GM21576 (cell line): ENCODE results near the gene STRBP.

ENCODE experiments used
- ATAC-seq: cut with Tn5 transposase; IDR thresholded peaks from one replicate; pipeline ENCODE4 v1.9.1; 2021; ENCODE audit warnings: mild to moderate bottlenecking, moderate library complexity; ENCODE audit not compliant: unreplicated experiment

Gene STRBP

GRCh38 chr9:123135430-123135829 is 133.0 kb downstream of the STRBP start:
- no peak for ATAC-seq

GRCh38 chr9:123132696-123133095 is 135.7 kb downstream of the STRBP start:
- no peak for ATAC-seq

- no peak for ATAC-seq
Measured at GRCh38 chr9:123131993-123132392, 136.4 kb downstream of the STRBP start.

GRCh38 chr9:123131258-123131657 is 137.1 kb downstream of the STRBP start:
- no peak for ATAC-seq

- ATAC-seq = no peak
Measured at GRCh38 chr9:123129423-123129822, 139.0 kb downstream of the STRBP start.

GRCh38 chr9:123128591-123128990 is 139.8 kb downstream of the STRBP start:
- no peak for ATAC-seq

GRCh38 chr9:123127512-123128075 is 140.8 kb downstream of the STRBP start:
- no peak for ATAC-seq

GRCh38 chr9:123121457-123121856 is 146.9 kb downstream of the STRBP start:
- no peak for ATAC-seq

- no peak for ATAC-seq
Measured at GRCh38 chr9:123120953-123121352, 147.4 kb downstream of the STRBP start.

- ATAC-seq = no peak
Measured at GRCh38 chr9:123120131-123120530, 148.3 kb downstream of the STRBP start.

GRCh38 chr9:123119566-123119965 is 148.8 kb downstream of the STRBP start:
- no peak for ATAC-seq

- ATAC-seq = no peak
Measured at GRCh38 chr9:123116036-123116435, 152.3 kb downstream of the STRBP start.

- no peak for ATAC-seq
Measured at GRCh38 chr9:123115146-123115913, 153.1 kb downstream of the STRBP start.

GRCh38 chr9:123113185-123113584 is 155.2 kb downstream of the STRBP start:
- ATAC-seq = no peak

- no peak for ATAC-seq
Measured at GRCh38 chr9:123112015-123112975, 156.1 kb downstream of the STRBP start.

GRCh38 chr9:123111427-123112014 is 156.9 kb downstream of the STRBP start:
- ATAC-seq = no peak

- no peak for ATAC-seq
Measured at GRCh38 chr9:123109540-123110279, 158.7 kb downstream of the STRBP start.

- ATAC-seq = no peak
Measured at GRCh38 chr9:123108976-123109375, 159.4 kb downstream of the STRBP start.

GRCh38 chr9:123107639-123108285 is 160.6 kb downstream of the STRBP start:
- no peak for ATAC-seq

- ATAC-seq = no peak
Measured at GRCh38 chr9:123105490-123105889, 162.9 kb downstream of the STRBP start.
